Astrocyte (in vitro differentiated cells and primary cell): Measurements from ENCODE around the gene IRGQ. TPM values are rescaled to one million over a fixed set of nuclear protein-coding genes. Genes with fewer than 3 reads are reported as not detected.
A peak's percentile ranks its signal among the peaks of the same experiment; 100 is the strongest.

ENCODE experiments used
- DNase-seq: peaks from one replicate; pipeline ENCODE4 v3.0.0-alpha.2; 2010; ENCODE audit warnings: low read depth
- FAIRE-seq: peaks from 2 replicates; lab custom pipeline; 2011; peaks lifted over from hg19 to GRCh38; lab: Jason Lieb, UNC
- H2AFZ ChIP-seq: 2 replicates; pipeline ENCODE4 v1.6.0; 2012; ENCODE audit warnings: low read depth, low read length, inconsistent platforms
- H3K27ac ChIP-seq: 2 replicates; pipeline ENCODE4 v1.5.1; 2011; ENCODE audit warnings: low read depth, low read length, inconsistent platforms
- H3K27me3 ChIP-seq: 2 replicates; pipeline ENCODE4 v1.6.0; 2011; ENCODE audit warnings: low read length, inconsistent platforms; ENCODE audit not compliant: insufficient read depth
- H3K36me3 ChIP-seq: 2 replicates; pipeline ENCODE4 v1.5.1; 2011; ENCODE audit warnings: low read length, inconsistent platforms; ENCODE audit not compliant: insufficient read depth
- H3K4me1 ChIP-seq: 2 replicates; pipeline ENCODE4 v1.5.1; 2011; ENCODE audit warnings: low read length, inconsistent platforms; ENCODE audit not compliant: insufficient read depth
- H3K4me2 ChIP-seq: 2 replicates; pipeline ENCODE4 v1.6.0; 2012; ENCODE audit warnings: low read length, inconsistent platforms
- H3K4me3 ChIP-seq: 2 replicates; pipeline ENCODE4 v1.5.1; 2011; ENCODE audit warnings: low read depth, mild to moderate bottlenecking, low read length, inconsistent platforms; ENCODE audit not compliant: insufficient read depth
- H3K79me2 ChIP-seq: 2 replicates; pipeline ENCODE4 v1.6.0; 2012; ENCODE audit warnings: mild to moderate bottlenecking, low read length, inconsistent platforms; ENCODE audit not compliant: insufficient read depth
- H3K9ac ChIP-seq: 2 replicates; pipeline ENCODE4 v1.6.0; 2012; ENCODE audit warnings: mild to moderate bottlenecking, low read length, inconsistent platforms
- H3K9me3 ChIP-seq: 2 replicates; pipeline ENCODE4 v1.5.1; 2012; ENCODE audit warnings: low read depth, mild to moderate bottlenecking, low read length, inconsistent platforms; ENCODE audit not compliant: insufficient read depth
- H4K20me1 ChIP-seq: 2 replicates; pipeline ENCODE4 v1.6.0; 2012; ENCODE audit warnings: low read length, inconsistent platforms; ENCODE audit not compliant: insufficient read depth
- H3K27ac Mint-ChIP-seq: one replicate; pipeline ENCODE4 v1.8.0; 2021; ENCODE audit warnings: mild to moderate bottlenecking, mixed read lengths; ENCODE audit not compliant: unreplicated experiment
- H3K27me3 Mint-ChIP-seq: one replicate; pipeline ENCODE4 v1.8.0; 2021; ENCODE audit warnings: low read depth, mixed read lengths; ENCODE audit not compliant: unreplicated experiment
- H3K36me3 Mint-ChIP-seq: one replicate; pipeline ENCODE4 v1.8.0; 2021; ENCODE audit warnings: low read depth, mixed read lengths; ENCODE audit not compliant: unreplicated experiment
- H3K4me1 Mint-ChIP-seq: one replicate; pipeline ENCODE4 v1.8.0; 2021; ENCODE audit warnings: low read depth, mixed read lengths; ENCODE audit not compliant: unreplicated experiment
- H3K4me3 Mint-ChIP-seq: one replicate; pipeline ENCODE4 v1.8.0; 2021; ENCODE audit warnings: mild to moderate bottlenecking, moderate library complexity, mixed read lengths; ENCODE audit not compliant: unreplicated experiment
- H3K9me3 Mint-ChIP-seq: one replicate; pipeline ENCODE4 v1.8.0; 2021; ENCODE audit warnings: mild to moderate bottlenecking, mixed read lengths; ENCODE audit not compliant: unreplicated experiment
- EZH2 ChIP-seq: IDR thresholded peaks from 2 replicates; pipeline ENCODE4 v1.6.1; 2012; ENCODE audit warnings: mild to moderate bottlenecking, low read length, inconsistent platforms; ENCODE audit not compliant: insufficient read depth
- total RNA-seq: library from RNA; stranded (reverse); gene quantifications from 2 replicates; pipeline ENCODE4 v1.2.1, GENCODE V29; 2021
- TF ChIP-seq, protein P1 (sequence below): IDR thresholded peaks from 2 replicates; pipeline ENCODE4 v1.5.1; 2011; ENCODE audit warnings: low read depth, mild to moderate bottlenecking, inconsistent platforms, low read length, moderate library complexity; ENCODE audit not compliant: insufficient read depth

Gene IRGQ
- total RNA-seq, 1 donor from 2014 or later: 60.7 TPM

DNA sequence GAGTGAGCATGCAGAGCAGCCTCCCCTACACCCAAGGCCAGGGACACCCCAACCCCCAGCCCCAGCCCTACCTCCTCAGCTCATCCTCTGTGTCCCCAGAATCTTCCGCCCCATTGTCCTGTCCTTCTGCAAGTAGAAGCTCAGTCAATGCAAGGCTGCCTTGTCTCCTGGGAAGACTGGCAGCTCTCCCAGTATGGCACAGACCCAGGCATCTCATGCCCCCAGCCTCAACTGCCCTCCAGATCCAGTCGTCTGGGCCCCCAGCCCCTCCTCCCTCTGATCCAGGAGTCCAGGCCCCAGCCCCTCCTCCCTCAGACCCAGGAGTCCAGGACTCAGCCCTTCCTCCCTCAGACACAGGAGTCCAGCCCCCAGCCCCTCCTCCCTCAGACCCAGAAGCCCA, 50.0 kb downstream of the IRGQ start:
- DNase-seq (no peak), FAIRE-seq (no peak)
- peaks cover 21% of the 10 kb centered on the region for H3K36me3 ChIP-seq
- Mint-ChIP-seq H3K27ac (no peak overlapping the region), H3K27me3 (no peaks in the 10 kb centered on the region), H3K36me3 (peaks cover 27% of the 10 kb centered on the region), H3K9me3 (no peaks in the 10 kb centered on the region), H3K4me1 (no peaks in the 10 kb centered on the region), H3K4me3 (no peak overlapping the region)
- no peak overlapping the region for H3K4me3 ChIP-seq
- H2AFZ ChIP-seq: no peak overlapping the region
- TF ChIP-seq, protein P1, sequence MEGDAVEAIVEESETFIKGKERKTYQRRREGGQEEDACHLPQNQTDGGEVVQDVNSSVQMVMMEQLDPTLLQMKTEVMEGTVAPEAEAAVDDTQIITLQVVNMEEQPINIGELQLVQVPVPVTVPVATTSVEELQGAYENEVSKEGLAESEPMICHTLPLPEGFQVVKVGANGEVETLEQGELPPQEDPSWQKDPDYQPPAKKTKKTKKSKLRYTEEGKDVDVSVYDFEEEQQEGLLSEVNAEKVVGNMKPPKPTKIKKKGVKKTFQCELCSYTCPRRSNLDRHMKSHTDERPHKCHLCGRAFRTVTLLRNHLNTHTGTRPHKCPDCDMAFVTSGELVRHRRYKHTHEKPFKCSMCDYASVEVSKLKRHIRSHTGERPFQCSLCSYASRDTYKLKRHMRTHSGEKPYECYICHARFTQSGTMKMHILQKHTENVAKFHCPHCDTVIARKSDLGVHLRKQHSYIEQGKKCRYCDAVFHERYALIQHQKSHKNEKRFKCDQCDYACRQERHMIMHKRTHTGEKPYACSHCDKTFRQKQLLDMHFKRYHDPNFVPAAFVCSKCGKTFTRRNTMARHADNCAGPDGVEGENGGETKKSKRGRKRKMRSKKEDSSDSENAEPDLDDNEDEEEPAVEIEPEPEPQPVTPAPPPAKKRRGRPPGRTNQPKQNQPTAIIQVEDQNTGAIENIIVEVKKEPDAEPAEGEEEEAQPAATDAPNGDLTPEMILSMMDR: no peak
- no peak for TF ChIP-seq EZH2
- H3K4me2 ChIP-seq: no peak overlapping the region
- H3K9ac ChIP-seq: no peak overlapping the region
- H3K79me2 ChIP-seq: no peaks in the 10 kb centered on the region
- H4K20me1 ChIP-seq: no peaks in the 10 kb centered on the region
- no peak overlapping the region for H3K27ac ChIP-seq
- H3K4me1 ChIP-seq: no peaks in the 10 kb centered on the region
- no peaks in the 10 kb centered on the region for H3K27me3 ChIP-seq
- H3K9me3 ChIP-seq: no peaks in the 10 kb centered on the region

DNA sequence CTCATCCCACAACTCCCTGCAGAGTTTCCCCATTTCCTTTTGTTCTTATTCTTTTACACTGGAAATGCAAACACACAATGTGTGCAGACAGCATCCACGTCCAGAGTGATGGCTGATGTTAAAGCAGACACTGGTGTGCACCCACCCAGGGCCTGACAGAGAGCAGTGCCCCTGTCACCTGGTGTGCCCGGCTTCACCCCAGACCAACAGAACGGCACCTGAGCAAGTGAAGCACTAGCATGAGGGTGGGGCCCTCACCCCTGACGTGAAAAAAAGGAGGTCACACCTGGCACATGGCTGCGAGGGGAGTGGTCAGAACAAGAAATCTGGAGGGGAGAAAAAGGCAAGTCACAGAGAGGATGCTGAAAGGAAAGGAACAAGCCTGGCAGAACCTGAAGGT, 50.7 kb downstream of the IRGQ start:
- no peak for FAIRE-seq
- peak overlapping the region; percentile 28 for H3K27ac Mint-ChIP-seq

DNA sequence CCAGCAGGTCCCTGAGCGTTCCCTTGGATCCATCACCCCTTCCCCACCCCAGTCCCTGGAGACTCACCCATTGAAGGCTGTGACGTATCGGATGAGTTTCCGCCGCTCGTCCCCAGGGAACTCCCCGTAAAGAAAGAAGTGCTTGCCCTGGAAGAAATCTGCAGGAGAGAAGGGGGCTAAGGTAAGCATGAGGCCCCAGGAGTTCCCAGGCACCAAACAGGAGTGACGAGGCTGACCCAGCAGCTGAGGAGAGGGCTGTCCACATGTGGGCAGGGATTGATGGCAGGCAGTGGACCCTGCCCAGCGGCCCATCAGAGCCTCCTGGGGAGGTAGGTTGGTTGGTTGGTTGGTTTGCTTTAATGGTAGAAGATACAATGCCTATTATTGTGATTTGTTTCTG, 51.9 kb downstream of the IRGQ start:
- no peaks in the 10 kb centered on the region for H3K27me3 Mint-ChIP-seq
- Histone ChIP-seq H2AFZ (no peak overlapping the region), H4K20me1 (no peaks in the 10 kb centered on the region), H3K9me3 (no peaks in the 10 kb centered on the region), H3K9ac (no peak overlapping the region), H3K27ac (no peak overlapping the region), H3K79me2 (no peaks in the 10 kb centered on the region), H3K4me1 (no peaks in the 10 kb centered on the region), H3K4me3 (no peak overlapping the region), H3K27me3 (no peaks in the 10 kb centered on the region), H3K36me3 (peaks cover 21% of the 10 kb centered on the region), H3K4me2 (no peak overlapping the region)
- TF ChIP-seq, protein P1: no peak
- TF ChIP-seq EZH2: no peak
- peaks cover 30% of the 10 kb centered on the region for H3K36me3 Mint-ChIP-seq
- H3K9me3 Mint-ChIP-seq: peaks cover 3% of the 10 kb centered on the region
- no peak overlapping the region for H3K4me3 Mint-ChIP-seq
- no peak overlapping the region for H3K27ac Mint-ChIP-seq
- no peak for FAIRE-seq
- no peaks in the 10 kb centered on the region for H3K4me1 Mint-ChIP-seq
- DNase-seq: no peak

More for the DNA sequence above, 50.7 kb downstream of the IRGQ start:
- Histone ChIP-seq H3K79me2 (no peaks in the 10 kb centered on the region), H3K9ac (no peak overlapping the region), H3K27ac (no peak overlapping the region), H3K4me2 (no peak overlapping the region), H3K9me3 (no peaks in the 10 kb centered on the region), H3K4me1 (no peaks in the 10 kb centered on the region), H4K20me1 (no peaks in the 10 kb centered on the region), H3K27me3 (no peaks in the 10 kb centered on the region), H3K36me3 (peaks cover 18% of the 10 kb centered on the region), H2AFZ (no peak overlapping the region), H3K4me3 (no peak overlapping the region)
- H3K9me3 Mint-ChIP-seq: no peaks in the 10 kb centered on the region
- peaks cover 27% of the 10 kb centered on the region for H3K36me3 Mint-ChIP-seq
- no peak overlapping the region for H3K4me3 Mint-ChIP-seq
- DNase-seq: no peak
- TF ChIP-seq, protein P1: no peak
- no peak for TF ChIP-seq EZH2
- no peaks in the 10 kb centered on the region for H3K4me1 Mint-ChIP-seq
- H3K27me3 Mint-ChIP-seq: no peaks in the 10 kb centered on the region
